Hepatocyte (in vitro differentiated cells): Measurements from ENCODE around the gene TRIM60. TPM values are rescaled to one million over a fixed set of nuclear protein-coding genes. Genes with fewer than 3 reads are reported as not detected.
A peak's percentile ranks its signal among the peaks of the same experiment; 100 is the strongest.
"Not testable (repeated sequence)": the region's sequence is repeated elsewhere in the genome, so short reads cannot be mapped to it uniquely, and the experiment has no call there.

ENCODE experiments used
- DNase-seq: peaks from one replicate; pipeline ENCODE4 v3.0.0-alpha.2; 2016; ENCODE audit warnings: low spot score
- H2AFZ ChIP-seq: fragments of 200-600 bp; sonication (generic); 2 replicates; pipeline ENCODE4 v1.6.0; 2016; ENCODE audit warnings: antibody characterized with exemption, mild to moderate bottlenecking
- H3K27ac ChIP-seq: fragments of 200-600 bp; sonication (generic); 2 replicates; pipeline ENCODE4 v1.5.1; 2016; ENCODE audit warnings: mild to moderate bottlenecking
- H3K27me3 ChIP-seq: fragments of 200-600 bp; sonication (generic); 2 replicates; pipeline ENCODE4 v1.6.1; 2016
- H3K36me3 ChIP-seq: fragments of 200-600 bp; sonication (generic); replicated peaks from 2 replicates; pipeline ENCODE4 v1.5.1; 2016; ENCODE audit warnings: low read depth; ENCODE audit not compliant: insufficient read depth
- H3K4me1 ChIP-seq: fragments of 200-600 bp; sonication (generic); 2 replicates; pipeline ENCODE4 v1.5.1; 2016; ENCODE audit warnings: mild to moderate bottlenecking, moderate library complexity; ENCODE audit not compliant: insufficient read depth
- H3K4me2 ChIP-seq: fragments of 200-600 bp; sonication (generic); 2 replicates; pipeline ENCODE4 v1.6.0; 2016
- H3K4me3 ChIP-seq: fragments of 200-600 bp; sonication (generic); 2 replicates; pipeline ENCODE4 v1.5.1; 2016; ENCODE audit warnings: mild to moderate bottlenecking
- H3K79me2 ChIP-seq: fragments of 200-600 bp; sonication (generic); 2 replicates; pipeline ENCODE4 v1.6.0; 2017; ENCODE audit warnings: mild to moderate bottlenecking
- H3K9me2 ChIP-seq: fragments of 200-600 bp; sonication (generic); replicated peaks from 2 replicates; pipeline ENCODE4 v1.6.0; 2017; ENCODE audit warnings: mild to moderate bottlenecking; ENCODE audit not compliant: insufficient read depth
- H3K9me3 ChIP-seq: fragments of 200-600 bp; sonication (generic); 2 replicates; pipeline ENCODE4 v1.5.1; 2016; ENCODE audit warnings: low read depth, mild to moderate bottlenecking
- H4K20me1 ChIP-seq: fragments of 200-600 bp; sonication (generic); 2 replicates; pipeline ENCODE4 v1.6.0; 2016; ENCODE audit warnings: mild to moderate bottlenecking; ENCODE audit not compliant: insufficient read depth, poor library complexity, severe bottlenecking
- CTCF ChIP-seq: fragments of 200-600 bp; sonication (generic); IDR thresholded peaks from 2 replicates; pipeline ENCODE4 v1.5.1; 2016; ENCODE audit warnings: antibody characterized with exemption, mild to moderate bottlenecking; ENCODE audit not compliant: poor library complexity
- EZH2 ChIP-seq: fragments of 200-600 bp; sonication (generic); IDR thresholded peaks from 2 replicates; pipeline ENCODE4 v1.6.1; 2016; ENCODE audit warnings: antibody characterized with exemption, mild to moderate bottlenecking, borderline replicate concordance
- EZH2phosphoT487 ChIP-seq: fragments of 200-600 bp; sonication (generic); IDR thresholded peaks from one replicate; pipeline ENCODE4 v1.6.1; 2018; ENCODE audit warnings: antibody characterized with exemption, mild to moderate bottlenecking, low read depth, moderate library complexity; ENCODE audit not compliant: unreplicated experiment, severe bottlenecking
- WGBS: methylation state at CpG from one replicate; pipeline ENCODE4 v1.1.6; 2016; ENCODE audit warnings: low lambda C conversion rate; ENCODE audit errors: missing lambda C conversion rate; 5-methylcytosine and 5-hydroxymethylcytosine counted together
- polyA plus RNA-seq: library from polyadenylated mRNA; unstranded; fragments of >200 nt; fragmentation: Nextera tagmentation; extraction: Ambion mirVana; gene quantifications from 2 replicates; pipeline ENCODE4 v1.2.1, GENCODE V29; 2016
- total RNA-seq: library from RNA; depleted of rRNA; stranded (reverse); fragments of >200 nt; gene quantifications from 2 replicates; pipeline ENCODE4 v1.2.3, GENCODE V29; 2014

The TRIM60 gene
- total and polyA plus RNA-seq, 2 experiments from 2014 or later = not detected

- Histone ChIP-seq H3K36me3 (no peaks in the 10 kb centered on the region), H3K4me1 (no peaks in the 10 kb centered on the region), H3K27me3 (no peaks in the 10 kb centered on the region), H3K9me3 (no peaks in the 10 kb centered on the region), H2AFZ (no peak overlapping the region), H3K9me2 (no peaks in the 10 kb centered on the region), H4K20me1 (no peaks in the 10 kb centered on the region), H3K27ac (no peak overlapping the region), H3K4me3 (no peak overlapping the region), H3K4me2 (no peak overlapping the region), H3K79me2 (no peaks in the 10 kb centered on the region)
- 94% methylated on average over 2 of the region's 2 CpGs for WGBS
- peak; percentile 2 for TF ChIP-seq CTCF
- no peak for TF ChIP-seq EZH2phosphoT487
- DNase-seq = no peak
Observed at GRCh38 chr4:164997324-164997723, 34.5 kb upstream of the TRIM60 start.

GRCh38 chr4:164997941-164998340 is 33.9 kb upstream of the TRIM60 start:
- no peak overlapping the region for H3K4me3 ChIP-seq
- H3K27ac ChIP-seq = no peak overlapping the region
- no peak overlapping the region for H3K4me2 ChIP-seq
- no peak overlapping the region for H2AFZ ChIP-seq
- no peak for DNase-seq
- H3K79me2 ChIP-seq = no peaks in the 10 kb centered on the region
- H3K4me1 ChIP-seq = no peaks in the 10 kb centered on the region
- H3K9me2 ChIP-seq = no peaks in the 10 kb centered on the region
- H3K9me3 ChIP-seq = no peaks in the 10 kb centered on the region
- WGBS = 88% methylated on average over 6 of the region's 6 CpGs
- TF ChIP-seq EZH2 (no peak), EZH2phosphoT487 (no peak)
- no peaks in the 10 kb centered on the region for H4K20me1 ChIP-seq
- no peaks in the 10 kb centered on the region for H3K27me3 ChIP-seq
- no peaks in the 10 kb centered on the region for H3K36me3 ChIP-seq

GRCh38 chr4:164998526-164999080 is 33.2 kb upstream of the TRIM60 start:
- DNase-seq, H3K4me2 ChIP-seq, H3K4me1 ChIP-seq, H3K9me2 ChIP-seq, H2AFZ ChIP-seq, H3K9me3 ChIP-seq, H3K27me3 ChIP-seq, H3K36me3 ChIP-seq, H3K4me3 ChIP-seq, H3K79me2 ChIP-seq, H3K27ac ChIP-seq, H4K20me1 ChIP-seq: not testable (repeated sequence)
- 93% methylated on average over 2 of the region's 2 CpGs for WGBS

DNA sequence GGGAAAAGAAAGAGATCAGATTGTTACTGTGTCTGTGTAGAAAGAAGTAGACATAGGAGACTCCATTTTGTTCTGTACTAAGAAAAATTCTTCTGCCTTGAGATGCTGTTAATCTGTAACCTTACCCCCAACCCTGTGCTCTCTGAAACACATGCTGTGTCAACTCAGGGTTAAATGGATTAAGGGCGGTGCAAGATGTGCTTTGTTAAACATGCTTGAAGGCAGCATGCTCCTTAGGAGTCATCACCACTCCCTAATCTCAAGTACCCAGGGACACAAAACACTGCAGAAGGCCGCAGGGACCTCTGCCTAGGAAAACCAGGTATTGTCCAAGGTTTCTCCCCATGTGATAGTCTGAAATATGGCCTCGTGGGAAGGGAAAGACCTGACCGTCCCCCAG is 29.8 kb upstream of the TRIM60 start:
- DNase-seq, H3K4me2 ChIP-seq: not testable (repeated sequence)
- WGBS = 31% methylated on average over 3 of the region's 4 CpGs

DNA sequence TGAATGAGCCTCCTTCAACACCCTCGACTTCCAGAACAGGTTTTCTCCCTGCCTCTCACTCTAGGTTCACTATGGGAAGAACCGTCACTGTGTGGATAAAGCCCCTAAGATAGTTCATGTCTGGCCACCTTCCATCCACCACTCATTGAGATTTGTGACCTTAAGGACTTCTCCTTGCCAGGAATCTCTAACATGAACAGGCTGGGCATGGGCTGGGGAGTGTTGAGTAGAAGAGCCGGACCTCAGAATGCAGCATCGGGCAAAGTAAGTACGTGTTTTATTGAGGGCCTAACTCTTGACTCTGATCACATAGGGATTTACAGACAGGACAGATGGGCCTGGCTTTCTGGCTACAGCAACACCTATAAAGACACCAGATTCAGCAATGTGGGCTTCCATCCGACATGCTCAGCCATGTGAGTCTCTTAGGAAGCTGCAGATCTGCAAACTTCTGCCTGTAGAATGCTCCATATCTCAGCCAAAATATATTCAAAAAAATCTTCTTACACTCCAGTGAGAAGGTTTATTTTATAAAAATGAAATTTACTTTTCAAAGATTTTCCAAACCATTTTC is 26.4 kb upstream of the TRIM60 start:
- no peaks in the 10 kb centered on the region for H3K4me1 ChIP-seq
- TF ChIP-seq EZH2phosphoT487 = no peak
- TF ChIP-seq EZH2 = no peak
- TF ChIP-seq CTCF = no peak
- no peaks in the 10 kb centered on the region for H3K9me3 ChIP-seq
- H3K9me2 ChIP-seq = no peaks in the 10 kb centered on the region
- DNase-seq = no peak
- no peak overlapping the region for H3K4me3 ChIP-seq
- H3K36me3 ChIP-seq = no peaks in the 10 kb centered on the region
- WGBS = 84% methylated on average over 6 of the region's 6 CpGs
- no peaks in the 10 kb centered on the region for H3K27me3 ChIP-seq
- H3K27ac ChIP-seq = no peak overlapping the region
- no peak overlapping the region for H3K4me2 ChIP-seq
- H2AFZ ChIP-seq = no peak overlapping the region
- H3K79me2 ChIP-seq = no peaks in the 10 kb centered on the region
- H4K20me1 ChIP-seq = no peaks in the 10 kb centered on the region

More for the DNA sequence above, 29.8 kb upstream of the TRIM60 start:
- not testable (repeated sequence) for H3K79me2 ChIP-seq, H3K4me1 ChIP-seq, H2AFZ ChIP-seq, H3K27me3 ChIP-seq, H4K20me1 ChIP-seq, H3K27ac ChIP-seq, H3K9me2 ChIP-seq, H3K4me3 ChIP-seq, H3K36me3 ChIP-seq, H3K9me3 ChIP-seq
